Panc1 (cell line): ENCODE data around the gene CHN1. TPM values are rescaled to one million over a fixed set of nuclear protein-coding genes. Genes with fewer than 3 reads are reported as not detected.

Experiments
- ATAC-seq: fragments of 200-7000 bp; cut with Tn5 transposase; 2 replicates; pipeline ENCODE4 v1.9.1; 2020; ENCODE audit warnings: mild to moderate bottlenecking, moderate library complexity
- BruUV-seq: library from RNA; stranded (reverse); fragments of 400-500 nt; replicated peaks from 2 replicates; lab custom pipeline; 2021; lab: Mats Ljungman, UMichigan
- CTCF ChIA-PET: fragments of 300-600 bp; sonication (Branson Sonifier 250); formaldehyde crosslinking; loops from one replicate; lab custom pipeline; 2022; ENCODE audit warnings: antibody characterized with exemption; lab: Charles Lee
- POLR2A ChIA-PET: fragments of 300-600 bp; sonication (Branson Sonifier 250); formaldehyde crosslinking; loops from one replicate; lab custom pipeline; 2022; ENCODE audit warnings: antibody characterized with exemption; lab: Charles Lee
- DNase-seq: peaks from one replicate; pipeline ENCODE4 v3.0.0-alpha.2; 2010; ENCODE audit warnings: low read depth, low spot score
- H3K27ac ChIP-seq: 2 replicates; pipeline ENCODE4 v1.5.1; 2011; ENCODE audit warnings: mild to moderate bottlenecking, low read length, inconsistent platforms
- H3K27me3 ChIP-seq: fragments of 200-500 bp; sonication (Bioruptor generic); 2 replicates; pipeline ENCODE4 v1.6.0; 2014; ENCODE audit warnings: low read length, inconsistent platforms; ENCODE audit not compliant: control insufficient read depth, insufficient read depth
- H3K36me3 ChIP-seq: fragments of 200-500 bp; sonication (Bioruptor generic); 2 replicates; pipeline ENCODE4 v1.5.1; 2014; ENCODE audit warnings: inconsistent platforms, mild to moderate bottlenecking, low read length, moderate library complexity; ENCODE audit not compliant: control insufficient read depth, insufficient read depth
- H3K4me1 ChIP-seq: 2 replicates; pipeline ENCODE4 v1.5.1; 2011; ENCODE audit warnings: inconsistent platforms, mild to moderate bottlenecking, low read length, moderate library complexity; ENCODE audit not compliant: control insufficient read depth, insufficient read depth
- H3K4me3 ChIP-seq, 2 experiments: 2 replicates each; pipeline ENCODE4 v1.5.1; 2011 to 2012; ENCODE audit warnings: low read depth in 2 of 2, low read length in 2 of 2, mild to moderate bottlenecking in 2 of 2, inconsistent platforms in 1 of 2, moderate library complexity in 1 of 2
- H3K9me3 ChIP-seq: fragments of 200-500 bp; sonication (Bioruptor generic); 2 replicates; pipeline ENCODE4 v1.5.1; 2014; ENCODE audit warnings: low read depth, mild to moderate bottlenecking, inconsistent platforms, low read length, moderate library complexity; ENCODE audit not compliant: control insufficient read depth, insufficient read depth
- POLR2AphosphoS5 ChIP-seq: IDR thresholded peaks from 2 replicates; pipeline ENCODE4 v1.6.1; 2012; ENCODE audit warnings: mild to moderate bottlenecking, low read depth, low read length, moderate library complexity
- SIN3A ChIP-seq: IDR thresholded peaks from 2 replicates; pipeline ENCODE4 v1.6.1; 2012; ENCODE audit warnings: low read depth, mild to moderate bottlenecking, low read length, moderate library complexity, borderline replicate concordance; ENCODE audit not compliant: insufficient read depth
- TCF7L2 ChIP-seq: IDR thresholded peaks from 2 replicates; pipeline ENCODE4 v1.6.1; 2011; ENCODE audit warnings: mild to moderate bottlenecking, low read depth, low read length, inconsistent platforms
- in situ Hi-C: cut with HindIII; loops from 2 replicates; pipeline ENCODE4 v1.10.0; 2016; ENCODE audit warnings: low sequenced_read_pairs, low pct_unique_long_range_greater_than_20kb
- intact Hi-C: fragments of 100-400 bp; cut with micrococcal nuclease; formaldehyde crosslinking; loops from one replicate; pipeline ENCODE4 v1.10.0; 2022; ENCODE audit not compliant: unreplicated experiment
- total RNA-seq: library from RNA; stranded (reverse); gene quantifications from one replicate; pipeline ENCODE4 v1.2.1, GENCODE V29; 2021; ENCODE audit not compliant: unreplicated experiment
- TF ChIP-seq, protein P1 (sequence below): fragments of 450-650 bp; IDR thresholded peaks from 2 replicates; pipeline ENCODE4 v1.5.1; 2017; ENCODE audit warnings: mild to moderate bottlenecking
- TF ChIP-seq, protein P2 (sequence below), 2 experiments: IDR thresholded peaks; 2 replicates each; pipeline ENCODE4 v1.6.1; 2011 to 2012; ENCODE audit warnings: low read depth in 2 of 2, control low read depth in 1 of 2, low read length in 1 of 2, mild to moderate bottlenecking in 1 of 2, moderate library complexity in 1 of 2; ENCODE audit not compliant: insufficient read depth in 1 of 2

Gene CHN1
- total RNA-seq, 1 experiment from 2014 or later, result 20.8 TPM

- no peak overlapping the region for H3K27ac ChIP-seq
- no peaks in the 10 kb centered on the region for H3K27me3 ChIP-seq
- no peak overlapping the region for H3K4me3 ChIP-seq
- BruUV-seq, result no TSS peak
- POLR2A ChIA-PET, result no interaction called here
- ATAC-seq, result no peak
- H3K4me1 ChIP-seq, result no peaks in the 10 kb centered on the region
- in situ Hi-C loops (no loop called here), intact Hi-C loops (no loop called here)
- no peaks in the 10 kb centered on the region for H3K9me3 ChIP-seq
- CTCF ChIA-PET, result no interaction called here
- TF ChIP-seq, protein P1, sequence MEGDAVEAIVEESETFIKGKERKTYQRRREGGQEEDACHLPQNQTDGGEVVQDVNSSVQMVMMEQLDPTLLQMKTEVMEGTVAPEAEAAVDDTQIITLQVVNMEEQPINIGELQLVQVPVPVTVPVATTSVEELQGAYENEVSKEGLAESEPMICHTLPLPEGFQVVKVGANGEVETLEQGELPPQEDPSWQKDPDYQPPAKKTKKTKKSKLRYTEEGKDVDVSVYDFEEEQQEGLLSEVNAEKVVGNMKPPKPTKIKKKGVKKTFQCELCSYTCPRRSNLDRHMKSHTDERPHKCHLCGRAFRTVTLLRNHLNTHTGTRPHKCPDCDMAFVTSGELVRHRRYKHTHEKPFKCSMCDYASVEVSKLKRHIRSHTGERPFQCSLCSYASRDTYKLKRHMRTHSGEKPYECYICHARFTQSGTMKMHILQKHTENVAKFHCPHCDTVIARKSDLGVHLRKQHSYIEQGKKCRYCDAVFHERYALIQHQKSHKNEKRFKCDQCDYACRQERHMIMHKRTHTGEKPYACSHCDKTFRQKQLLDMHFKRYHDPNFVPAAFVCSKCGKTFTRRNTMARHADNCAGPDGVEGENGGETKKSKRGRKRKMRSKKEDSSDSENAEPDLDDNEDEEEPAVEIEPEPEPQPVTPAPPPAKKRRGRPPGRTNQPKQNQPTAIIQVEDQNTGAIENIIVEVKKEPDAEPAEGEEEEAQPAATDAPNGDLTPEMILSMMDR, result no peak
- TF ChIP-seq, protein P2, sequence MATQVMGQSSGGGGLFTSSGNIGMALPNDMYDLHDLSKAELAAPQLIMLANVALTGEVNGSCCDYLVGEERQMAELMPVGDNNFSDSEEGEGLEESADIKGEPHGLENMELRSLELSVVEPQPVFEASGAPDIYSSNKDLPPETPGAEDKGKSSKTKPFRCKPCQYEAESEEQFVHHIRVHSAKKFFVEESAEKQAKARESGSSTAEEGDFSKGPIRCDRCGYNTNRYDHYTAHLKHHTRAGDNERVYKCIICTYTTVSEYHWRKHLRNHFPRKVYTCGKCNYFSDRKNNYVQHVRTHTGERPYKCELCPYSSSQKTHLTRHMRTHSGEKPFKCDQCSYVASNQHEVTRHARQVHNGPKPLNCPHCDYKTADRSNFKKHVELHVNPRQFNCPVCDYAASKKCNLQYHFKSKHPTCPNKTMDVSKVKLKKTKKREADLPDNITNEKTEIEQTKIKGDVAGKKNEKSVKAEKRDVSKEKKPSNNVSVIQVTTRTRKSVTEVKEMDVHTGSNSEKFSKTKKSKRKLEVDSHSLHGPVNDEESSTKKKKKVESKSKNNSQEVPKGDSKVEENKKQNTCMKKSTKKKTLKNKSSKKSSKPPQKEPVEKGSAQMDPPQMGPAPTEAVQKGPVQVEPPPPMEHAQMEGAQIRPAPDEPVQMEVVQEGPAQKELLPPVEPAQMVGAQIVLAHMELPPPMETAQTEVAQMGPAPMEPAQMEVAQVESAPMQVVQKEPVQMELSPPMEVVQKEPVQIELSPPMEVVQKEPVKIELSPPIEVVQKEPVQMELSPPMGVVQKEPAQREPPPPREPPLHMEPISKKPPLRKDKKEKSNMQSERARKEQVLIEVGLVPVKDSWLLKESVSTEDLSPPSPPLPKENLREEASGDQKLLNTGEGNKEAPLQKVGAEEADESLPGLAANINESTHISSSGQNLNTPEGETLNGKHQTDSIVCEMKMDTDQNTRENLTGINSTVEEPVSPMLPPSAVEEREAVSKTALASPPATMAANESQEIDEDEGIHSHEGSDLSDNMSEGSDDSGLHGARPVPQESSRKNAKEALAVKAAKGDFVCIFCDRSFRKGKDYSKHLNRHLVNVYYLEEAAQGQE (IDR thresholded peaks at IDR 0.05; ENCODE audit: insufficient read depth in 1 of 2, low read depth in 2 of 2, low read length in 1 of 2), result no peak
- TF ChIP-seq SIN3A (no peak), TCF7L2 (no peak), POLR2AphosphoS5 (no peak)
- H3K36me3 ChIP-seq, result no peaks in the 10 kb centered on the region
- no peak for DNase-seq
These were observed 199.4 kb downstream of the CHN1 start for GRCh38 chr2:174805803-174806202.

DNA sequence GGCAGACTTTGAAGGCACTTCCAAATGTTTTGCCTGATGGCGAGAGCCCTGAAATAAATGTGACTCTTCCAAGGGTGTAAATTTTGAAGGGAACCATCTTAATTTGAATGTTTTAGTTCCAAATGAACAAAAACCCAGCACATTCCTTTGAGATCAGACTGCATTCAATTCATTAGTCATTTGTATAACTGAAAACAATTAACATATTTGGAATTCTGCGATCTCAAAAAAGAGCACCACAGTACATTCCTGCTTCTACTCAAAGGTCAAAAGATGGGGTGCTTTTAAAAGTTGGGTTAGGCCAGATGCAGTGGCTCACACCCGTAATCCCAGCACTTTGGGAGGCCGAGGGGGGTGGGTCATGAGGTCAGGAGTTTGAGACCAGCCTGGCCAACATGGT, 202.7 kb downstream of the CHN1 start:
- in situ Hi-C loops, result no loop called here
- Histone ChIP-seq H3K4me1 (no peaks in the 10 kb centered on the region), H3K9me3 (no peaks in the 10 kb centered on the region), H3K27me3 (no peaks in the 10 kb centered on the region), H3K36me3 (no peaks in the 10 kb centered on the region; the same call in none of the 2 replicates), H3K4me3 (no peak overlapping the region), H3K27ac (no peak overlapping the region)
- ChIA-PET CTCF (no interaction called here), POLR2A (no interaction called here)
- ATAC-seq (no peak), DNase-seq (no peak)
- intact Hi-C loops, result no loop called here
- BruUV-seq, result no TSS peak
- TF ChIP-seq, protein P2 (IDR thresholded peaks at IDR 0.05; ENCODE audit: insufficient read depth in 1 of 2, low read depth in 2 of 2, low read length in 1 of 2), result no peak
- TF ChIP-seq, protein P1, result no peak
- no peak for TF ChIP-seq SIN3A
- TF ChIP-seq TCF7L2, result no peak
- no peak for TF ChIP-seq POLR2AphosphoS5
